ENCODE data around the gene UNC45B.

GRCh38 chr17:35214631-35215273 is 67.1 kb downstream of the UNC45B start:
- TF ChIP-seq CTCF (IDR thresholded peaks at IDR 0.05) (no peak), POLR2A (IDR thresholded peaks at IDR 0.05) (no peak)
